Ovary (tissue), 9 donors: ENCODE results near the gene SHC4. TPM values are rescaled to one million over a fixed set of nuclear protein-coding genes. Genes with fewer than 3 reads are reported as not detected.

Experiments
- DNase-seq, 5 donors: peaks; one replicate each; pipeline ENCODE4 v3.0.0-alpha.2; 2019 to 2020
- H3K27ac ChIP-seq, 2 donors: fragments of 200-600 bp; one replicate each; pipeline versions ENCODE4 v1.5.1 to v1.8.0; 2019 to 2022
- H3K27me3 ChIP-seq: fragments of 200-600 bp; one replicate; pipeline ENCODE4 v1.8.0; 2022
- H3K36me3 ChIP-seq: fragments of 200-600 bp; sonication (generic); one replicate; pipeline ENCODE4 v1.5.1; 2019
- H3K4me1 ChIP-seq: one replicate; pipeline ENCODE4 v1.8.1; 2013; ENCODE audit warnings: mild to moderate bottlenecking, moderate library complexity; ENCODE audit not compliant: insufficient read depth
- H3K4me3 ChIP-seq: fragments of 200-600 bp; sonication (generic); one replicate; pipeline ENCODE4 v1.5.1; 2017
- H3K9me3 ChIP-seq, 2 donors: fragments of 200-600 bp in 1 of 2; sonication (generic) in 1 of 2; one replicate each; pipeline versions ENCODE4 v1.5.1 to v1.8.1; 2013 to 2019; ENCODE audit warnings: mild to moderate bottlenecking in 1 of 2, moderate library complexity in 1 of 2
- EP300 ChIP-seq: sonication (generic); formaldehyde crosslinking; IDR thresholded peaks from one replicate; pipeline ENCODE4 v1.6.1; 2017; ENCODE audit warnings: antibody characterized with exemption
- POLR2A ChIP-seq: fragments of 450-650 bp; IDR thresholded peaks from one replicate; pipeline ENCODE4 v1.6.1; 2017; ENCODE audit warnings: antibody characterized with exemption, mild to moderate bottlenecking, moderate library complexity
- WGBS, 3 donors: extraction: QIAGEN DNeasy Blood & Tissue Kit in 1 of 3; methylation state at CpG; one replicate each; pipeline versions ENCODE4 v1.1.5 to v1.1.7; 2013 to 2017; 5-methylcytosine and 5-hydroxymethylcytosine counted together
- intact Hi-C, 4 donors: fragments of 100-400 bp; cut with DNase I; formaldehyde crosslinking; loops; one replicate each; pipeline versions ENCODE4 v1.11.0 to v1.15.1; 2022 to 2023
- polyA plus RNA-seq, 2 donors: library from polyadenylated mRNA; stranded (reverse); fragments of 200-250 nt in 1 of 2; fragments of 350-450 nt in 1 of 2; fragmentation: Illumina TruSeq in 1 of 2; extraction: RNeasy Lipid Tissue Mini Kit (QIAGEN cat#74804) in 1 of 2; gene quantifications; one replicate each; pipeline ENCODE4 v1.2.3, GENCODE V29; 2013 to 2014
- small RNA-seq: library from RNA; depleted of rRNA; stranded (forward); fragments of <200 nt; gene quantifications from one replicate; pipeline ENCODE3, GENCODE V24; 2016
- total RNA-seq, 7 donors: library from RNA; depleted of rRNA in 2 of 7; stranded (reverse); fragments of >200 nt in 2 of 7; fragmentation: NEBNext Ultra II Directional in 3 of 7; extraction: Animal tissue kit (Norgen Biotek cat#: 25700) in 3 of 7; gene quantifications; one replicate each; pipeline versions ENCODE4 v1.1.0 to v1.2.4, GENCODE V29; 2016 to 2023
- donor health status: DM: no; HTN: no; CAD: no; lungs with moderate emphysema.
- donor health status: DM: no; HTN: no; CAD: no.
- donor health status: Bipolar disorder and iron deficiency.
- donor health status: DM: yes; HTN: yes; CAD: no.
- donor health status: DM: no; HTN: no; CAD: no.
- donor health status: DM: yes; HTN: yes; CAD: no.

The SHC4 gene
- total and polyA plus RNA-seq, 9 donors, result 0.10 to 1.8 (median 0.35) TPM

DNA sequence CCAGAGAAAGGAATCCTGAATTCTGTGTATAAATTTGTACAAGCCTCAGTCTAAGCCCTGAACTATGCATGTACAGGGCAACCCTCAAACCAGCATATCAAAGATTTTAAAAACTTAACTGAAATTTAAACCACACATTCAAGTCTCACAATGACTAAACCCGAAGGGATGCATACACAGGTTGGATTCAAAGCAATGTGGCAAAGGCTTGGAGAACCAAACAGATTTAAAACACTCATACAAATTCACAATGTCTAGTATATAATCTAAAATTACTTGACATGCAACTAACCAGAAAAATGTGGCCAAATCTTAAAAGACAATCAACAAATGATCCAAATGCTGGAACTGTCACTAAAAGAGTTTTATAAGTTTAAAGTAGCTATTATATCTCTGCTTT is 189.2 kb downstream of the SHC4 start:
- Histone ChIP-seq H3K36me3 (no peaks in the 10 kb centered on the region), H3K27ac (no peak overlapping the region), H3K4me1 (no peaks in the 10 kb centered on the region), H3K9me3 (no peaks in the 10 kb centered on the region), H3K4me3 (no peak overlapping the region), H3K27me3 (no peaks in the 10 kb centered on the region)
- intact Hi-C loops, result no loop called here
- 98 to 100% (median 99%) methylated on average over 1 of the region's 1 CpG for WGBS, 3 donors
- TF ChIP-seq EP300 (no peak), POLR2A (no peak)
- DNase-seq, result no peak

Small RNAs within 50 kb of the gene (small RNA-seq; reads per million reads assigned to genes)
- not detected for gene RF00019

Other genes starting within 250 kb of the SHC4 start
- 1 to 10 TPM; 1.7 to 3.7 (median 2.5) TPM for gene CEP152, start 152.8 kb downstream of the SHC4 start, total RNA-seq
- 1 to 10 TPM; 1.4 to 1.8 TPM for gene CEP152, start 152.8 kb downstream of the SHC4 start, polyA plus RNA-seq
- 100 to 1,000 TPM; 151 to 256 (median 219) TPM for gene EID1, start 85.8 kb downstream of the SHC4 start, total RNA-seq
- 100 to 1,000 TPM; 206 to 229 TPM for gene EID1, start 85.8 kb downstream of the SHC4 start, polyA plus RNA-seq
- gene SECISBP2L, start 82.5 kb upstream of the SHC4 start, total RNA-seq, result 10 to 100 TPM; 28.7 to 47.0 (median 40.7) TPM
- 10 to 100 TPM; 13.1 to 26.8 TPM for gene SECISBP2L, start 82.5 kb upstream of the SHC4 start, polyA plus RNA-seq
- gene COPS2, start 191.7 kb upstream of the SHC4 start, total RNA-seq, result 10 to 100 TPM; 44.2 to 95.4 (median 80.0) TPM
- 10 to 100 TPM; 66.1 to 80.5 TPM for gene COPS2, start 191.7 kb upstream of the SHC4 start, polyA plus RNA-seq
- gene GALK2, start 206.3 kb upstream of the SHC4 start, total RNA-seq, result 10 to 100 TPM; 37.2 to 49.2 (median 39.8) TPM
- gene GALK2, start 206.3 kb upstream of the SHC4 start, polyA plus RNA-seq, result 10 to 100 TPM; 14.4 to 16.7 TPM